A172 (cell line): Measurements from ENCODE around the gene BOD1. TPM values are rescaled to one million over a fixed set of nuclear protein-coding genes. Genes with fewer than 3 reads are reported as not detected.

Experiments used
- DNase-seq: peaks from one replicate; pipeline ENCODE4 v3.0.0-alpha.2; 2015; ENCODE audit warnings: low spot score
- total RNA-seq: library from RNA; depleted of rRNA; stranded (reverse); fragments of >200 nt; shearing (Covaris generic); gene quantifications from 2 replicates; pipeline ENCODE4 v1.2.3, GENCODE V29; 2014; rRNA removed

The BOD1 gene
- total RNA-seq: 80.6 and 83.8 TPM in 2 replicates

DNA sequence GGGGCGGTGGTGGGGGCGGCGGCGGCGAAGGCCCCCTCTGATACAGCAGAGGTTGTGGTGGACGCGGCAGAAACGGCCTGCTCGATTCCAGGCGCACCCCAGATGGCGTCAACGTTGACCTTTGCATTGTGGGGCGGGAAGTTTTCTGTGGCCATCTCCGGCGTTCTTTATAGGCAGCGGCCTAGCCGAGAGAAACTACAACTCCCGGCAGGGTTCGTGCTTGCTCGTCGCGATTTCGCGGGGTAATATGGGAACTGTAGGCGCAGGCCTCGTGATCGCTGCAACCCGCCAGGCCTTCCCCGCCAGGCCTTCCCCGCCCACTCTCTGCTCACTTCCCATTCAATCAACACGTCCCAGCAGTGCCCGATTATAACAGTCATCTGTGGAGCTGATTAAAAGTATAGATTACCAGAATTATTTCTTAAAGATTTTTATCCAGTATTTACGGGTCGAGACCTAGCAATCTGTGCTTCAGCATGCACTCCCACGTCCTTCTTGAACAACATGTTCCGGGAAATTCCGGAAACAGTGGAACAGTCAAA lies at the start of gene BOD1:
Gene BOD1 (minus strand): TSS at position 74 of the 542 bp plus-strand sequence. CDS start 214 bp downstream, outside the sequence.
- peak; percentile 98 for DNase-seq

DNA sequence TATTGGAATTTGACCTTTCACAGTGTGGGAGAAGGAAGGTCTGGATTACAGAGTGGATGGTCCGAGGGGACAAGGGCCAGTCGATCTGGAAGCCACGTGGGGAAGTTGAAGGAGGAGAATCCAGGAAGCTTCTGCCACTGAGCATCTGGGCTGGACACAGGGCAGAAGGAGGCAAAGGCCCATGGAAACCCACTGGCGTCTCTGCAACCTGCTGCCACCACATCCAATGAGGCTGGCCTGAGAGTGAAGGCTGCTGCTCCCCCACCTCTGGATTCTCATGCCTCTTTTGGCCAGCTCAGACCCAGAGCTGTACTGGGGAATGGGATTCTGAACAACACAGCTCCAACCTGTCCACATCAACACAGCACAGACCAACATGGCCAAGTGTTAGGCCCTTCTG lies 48.9 kb upstream of the BOD1 start:
- DNase-seq: no peak

DNA sequence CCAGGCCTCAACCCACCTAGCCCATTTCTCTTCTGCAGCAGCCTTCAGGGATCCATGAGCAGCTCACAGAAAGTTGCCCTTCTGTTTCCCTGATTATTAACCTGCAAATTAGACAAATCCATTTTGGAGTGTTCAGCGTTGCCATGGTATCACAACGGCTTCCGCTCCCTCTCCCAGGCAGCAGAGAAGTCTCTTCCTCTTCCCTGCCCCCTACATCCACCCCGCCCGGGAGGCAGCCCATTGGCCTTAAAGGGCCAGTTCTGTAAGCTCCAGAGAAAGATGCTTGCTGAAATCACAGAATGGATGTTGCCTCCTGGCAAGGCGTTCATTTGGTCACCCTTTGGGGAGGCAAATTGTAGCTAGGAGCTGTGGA lies 47.7 kb upstream of the BOD1 start:
- DNase-seq: no peak

DNA sequence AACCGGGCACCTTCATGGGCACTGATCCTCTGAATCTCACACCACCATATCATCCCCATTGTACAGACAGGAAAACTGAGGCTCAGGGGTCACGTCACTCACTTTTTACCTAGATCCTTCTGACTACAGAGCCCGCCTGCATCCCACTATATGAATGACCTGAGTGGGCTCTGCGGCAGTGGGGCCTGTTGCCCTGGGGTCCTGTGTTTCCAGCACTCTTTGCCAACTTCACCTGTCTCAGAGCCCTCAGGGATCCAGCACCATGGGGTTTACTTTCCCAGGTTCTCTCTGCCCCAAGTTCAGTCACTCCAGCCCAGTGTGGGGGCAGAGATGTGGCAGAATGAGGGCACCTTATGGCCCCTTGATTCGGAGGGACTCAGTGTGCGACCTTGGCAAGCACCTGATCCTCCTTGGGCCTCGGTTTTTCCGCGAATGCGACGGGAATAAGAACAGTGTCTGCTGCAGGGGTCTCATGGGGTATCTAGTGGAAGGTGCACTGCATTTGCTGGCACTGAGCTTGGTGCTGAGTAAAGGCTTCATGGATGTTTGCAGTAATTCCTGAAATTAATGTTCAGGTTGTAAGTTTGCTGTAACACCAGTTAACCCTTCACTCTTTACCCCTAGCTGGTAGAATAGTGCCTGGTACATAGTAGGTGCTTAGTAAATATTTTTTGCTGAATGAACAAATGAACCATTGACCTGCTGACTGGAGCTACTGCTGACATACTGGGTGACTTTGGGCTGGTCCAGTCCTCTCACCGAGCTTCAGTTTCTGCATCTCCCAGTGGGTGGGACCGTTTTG lies 47.1 kb upstream of the BOD1 start:
- no peak for DNase-seq

DNA sequence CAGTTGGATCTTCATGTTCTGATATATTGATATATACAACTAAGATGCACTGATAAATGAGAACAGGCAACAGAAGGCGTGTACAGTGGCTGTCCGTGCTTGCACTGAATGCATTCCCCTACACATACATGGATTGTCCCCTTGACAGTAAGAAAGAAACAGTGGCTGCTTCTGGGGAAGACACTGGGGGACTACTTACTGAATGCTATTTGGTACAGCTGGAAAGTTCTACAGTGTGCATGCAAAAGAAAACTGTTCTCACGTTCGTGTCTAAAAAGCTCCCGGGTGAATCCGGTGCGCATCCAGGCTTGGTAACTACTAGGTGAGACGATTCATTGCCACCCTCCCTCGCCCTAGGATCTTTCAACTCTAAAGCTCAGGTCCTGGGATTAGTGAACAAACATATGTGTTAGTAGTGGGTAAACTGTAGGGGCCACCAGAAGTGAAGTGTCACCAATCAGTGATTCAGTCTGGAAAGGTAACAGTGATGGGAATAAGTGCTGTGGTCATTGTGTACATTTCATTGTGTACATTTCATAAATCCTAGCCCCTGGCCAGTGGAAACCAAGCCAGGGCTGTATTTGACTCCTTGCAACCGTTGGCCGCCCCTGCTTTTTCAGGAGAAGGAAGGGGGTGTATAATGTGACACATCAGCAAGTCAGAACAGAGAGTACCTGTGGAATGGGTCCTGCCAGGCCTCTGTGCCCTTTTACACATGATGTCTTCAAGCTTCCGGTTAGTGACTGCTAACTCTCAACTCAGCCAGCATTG lies 46.3 kb upstream of the BOD1 start:
- no peak for DNase-seq

DNA sequence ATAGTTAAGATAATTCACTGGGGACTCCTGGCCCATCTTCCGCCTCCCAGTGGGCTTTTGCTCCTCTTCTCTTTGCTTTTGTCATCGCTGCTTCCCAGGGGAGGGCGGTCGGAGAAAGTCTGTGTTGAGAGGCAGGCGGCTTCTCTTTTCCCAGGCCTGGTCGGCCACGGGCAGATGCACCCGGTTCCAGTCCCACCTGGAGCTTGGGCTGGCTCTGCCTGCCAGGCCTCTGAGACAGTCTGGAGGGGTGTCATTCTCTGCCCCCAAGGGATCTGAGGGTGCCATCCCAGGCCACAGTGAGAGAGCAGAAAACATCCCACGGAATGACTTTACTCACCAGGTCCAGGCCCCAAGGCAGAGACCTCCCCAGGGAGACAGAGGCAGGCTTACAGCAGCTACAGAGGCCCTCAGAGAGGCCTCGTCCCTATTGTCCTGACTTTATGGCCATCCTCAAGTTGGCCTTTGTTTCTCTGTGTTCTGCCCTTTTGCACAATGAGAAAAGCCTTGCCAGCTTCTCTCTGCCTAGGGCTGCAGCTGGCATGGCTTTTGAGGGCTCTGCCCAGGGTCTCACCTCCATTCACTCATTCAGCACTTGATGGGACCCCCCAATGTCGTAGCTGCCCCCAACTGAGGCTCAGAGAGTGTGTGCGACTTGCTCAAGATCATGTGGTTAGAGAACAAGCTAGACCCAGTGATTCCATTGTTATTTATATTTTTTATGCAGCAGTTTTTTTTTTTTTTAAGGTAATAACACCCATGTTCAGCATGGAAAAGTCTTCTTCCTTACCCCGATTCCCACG lies 44.2 kb upstream of the BOD1 start:
- no peak for DNase-seq

DNA sequence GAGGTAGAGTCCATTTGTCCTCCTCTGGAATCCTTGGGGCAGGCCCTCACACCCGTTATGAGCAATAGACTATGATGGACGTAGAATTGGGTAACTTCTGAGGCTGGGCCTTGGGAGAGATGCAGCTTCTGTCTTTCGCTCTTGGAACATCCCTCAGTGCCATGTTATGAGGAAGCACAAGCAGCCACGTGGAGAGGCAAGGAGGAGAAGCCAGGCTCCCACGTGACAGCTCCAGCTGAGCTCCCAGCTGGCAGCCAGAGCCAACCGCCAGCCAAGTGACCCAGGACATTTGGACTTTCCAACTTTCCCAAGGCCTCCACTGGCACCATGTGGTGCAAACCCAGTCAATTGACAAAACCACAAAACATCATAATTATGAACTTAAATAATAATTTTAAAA lies 43.0 kb upstream of the BOD1 start:
- no peak for DNase-seq

DNA sequence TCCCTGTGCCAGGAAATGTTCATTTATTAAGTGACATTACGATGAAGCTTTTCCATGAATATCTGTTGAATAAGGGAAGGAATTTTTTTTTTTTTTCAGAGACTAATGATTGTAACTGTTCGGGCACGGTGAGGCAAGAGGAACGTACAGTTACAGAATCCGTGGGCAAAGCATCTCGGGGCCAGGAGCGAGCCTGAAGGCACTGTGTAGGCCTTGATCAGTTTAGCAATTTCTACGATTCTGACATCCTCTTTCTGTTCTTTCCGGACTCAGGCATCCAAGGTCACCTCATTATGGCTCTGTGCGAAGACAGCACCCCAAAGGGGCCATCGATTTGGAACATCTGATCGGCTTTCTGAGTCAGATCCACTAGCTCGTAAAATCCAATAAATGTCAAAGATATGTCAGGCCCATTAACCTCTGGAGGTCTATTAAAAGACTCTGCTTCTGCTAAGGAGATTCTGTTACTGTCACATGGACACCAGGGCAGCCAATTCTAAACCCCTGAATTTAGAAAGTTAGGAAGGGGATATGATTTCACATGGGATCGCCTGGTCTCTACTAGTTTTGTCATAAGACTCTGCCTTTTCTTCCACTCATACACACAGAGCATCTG lies 41.4 kb upstream of the BOD1 start:
- DNase-seq: no peak

DNA sequence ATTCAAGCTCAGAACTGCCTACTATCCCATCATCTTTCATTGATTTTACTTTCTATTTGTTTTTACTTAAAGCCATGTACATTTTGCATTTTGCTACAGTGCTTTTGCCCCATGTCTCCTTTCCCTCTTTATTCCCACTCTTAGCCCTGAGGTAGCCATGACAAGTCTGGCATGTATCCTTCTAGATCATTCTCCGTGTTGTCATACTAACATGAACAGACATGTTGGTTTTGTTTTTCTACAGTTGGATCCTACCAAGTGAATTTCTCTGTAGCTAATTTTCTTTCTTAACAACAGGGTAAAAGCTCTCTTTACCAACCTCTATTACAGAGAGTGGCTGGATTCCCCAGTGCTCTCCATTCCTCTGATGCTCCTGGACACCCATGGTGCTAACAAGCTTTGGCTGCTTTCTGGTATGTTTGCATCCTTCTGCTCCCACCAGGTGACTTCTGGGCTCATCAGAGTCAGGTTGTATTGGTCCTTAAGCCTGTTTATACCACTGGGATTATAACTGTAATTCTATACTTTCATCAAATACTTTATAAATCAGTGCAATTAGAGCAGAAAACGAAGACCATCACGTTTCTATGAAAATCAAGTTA lies 38.8 kb upstream of the BOD1 start:
- no peak for DNase-seq

DNA sequence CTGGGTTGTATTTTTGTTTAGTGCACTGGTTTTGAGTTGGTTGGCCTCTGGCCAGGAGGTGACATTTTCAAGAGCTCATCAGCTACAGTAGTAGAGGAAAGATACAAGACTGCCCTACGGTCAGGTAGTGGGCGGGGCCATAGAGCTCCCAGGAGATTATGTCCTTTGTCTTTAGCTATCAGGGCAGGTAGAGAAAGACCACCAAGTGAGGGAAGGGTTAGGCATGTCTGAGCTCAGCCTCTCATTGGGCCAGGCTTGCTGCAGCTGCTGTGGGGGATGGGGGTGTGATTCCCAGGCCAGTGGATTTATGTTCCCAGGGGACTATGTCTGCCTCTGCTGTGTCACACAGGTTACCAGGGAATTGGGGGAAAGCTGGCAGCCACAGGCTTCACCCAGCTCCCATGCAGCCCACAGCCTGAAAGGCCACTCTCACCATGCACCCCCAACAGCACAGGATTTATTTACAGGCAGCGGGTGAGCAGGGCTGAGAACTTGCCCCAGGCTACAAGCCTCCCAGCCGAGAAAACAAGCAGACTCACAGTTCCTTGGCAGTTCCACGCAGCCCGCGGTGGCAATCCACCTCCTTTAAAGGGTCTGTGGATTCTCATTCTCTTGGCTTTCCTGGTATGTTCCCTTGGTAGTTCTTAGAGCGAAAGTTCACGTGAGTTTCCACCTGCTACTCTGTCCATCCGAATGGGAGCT lies 37.5 kb upstream of the BOD1 start:
- DNase-seq: no peak

DNA sequence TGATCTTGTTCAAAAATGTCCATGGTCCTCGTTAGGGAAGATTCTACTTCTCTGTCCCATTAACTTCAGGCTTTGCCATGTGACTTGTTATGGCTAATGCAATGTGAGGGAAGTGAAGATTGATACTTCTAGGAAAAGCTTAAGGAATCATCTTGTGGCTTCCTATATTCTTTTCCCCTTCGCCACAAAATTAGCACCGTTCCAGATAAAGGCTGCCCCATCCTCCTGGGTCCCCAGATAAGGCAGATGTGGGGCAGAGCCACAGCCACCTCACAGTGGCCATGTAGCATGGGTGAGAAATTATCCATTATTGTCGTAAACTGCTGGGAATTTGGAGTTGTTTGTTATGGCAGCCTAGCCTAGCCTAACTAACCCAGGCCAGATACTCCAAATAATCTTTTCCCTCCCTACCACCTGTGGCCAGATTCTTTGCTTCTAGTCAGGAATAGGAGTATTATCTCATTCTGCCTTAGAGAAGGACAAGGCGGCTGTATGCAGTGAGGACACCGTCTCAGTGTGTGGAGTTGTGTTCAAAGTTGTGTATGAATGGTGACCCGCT lies 31.9 kb upstream of the BOD1 start:
- no peak for DNase-seq

DNA sequence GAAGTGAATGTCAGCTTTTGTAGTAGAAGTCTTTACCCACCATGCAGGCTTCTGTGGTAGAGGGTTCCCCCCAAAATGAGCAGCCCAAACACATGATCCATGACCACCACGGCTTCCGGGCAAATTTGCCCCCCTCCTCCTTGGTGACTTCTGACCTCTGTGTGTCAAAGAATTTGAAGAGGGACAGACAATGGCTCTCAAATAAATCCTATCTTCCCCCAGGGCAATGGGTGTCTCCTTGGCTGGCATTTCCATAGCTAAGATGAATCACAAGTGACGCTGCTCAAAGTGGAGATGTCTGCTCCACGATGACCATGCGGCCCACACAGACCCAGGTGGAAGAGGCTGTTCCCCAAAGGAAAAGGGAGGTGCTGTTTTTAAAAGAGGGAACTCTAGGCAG lies 30.2 kb upstream of the BOD1 start:
- DNase-seq: no peak

DNA sequence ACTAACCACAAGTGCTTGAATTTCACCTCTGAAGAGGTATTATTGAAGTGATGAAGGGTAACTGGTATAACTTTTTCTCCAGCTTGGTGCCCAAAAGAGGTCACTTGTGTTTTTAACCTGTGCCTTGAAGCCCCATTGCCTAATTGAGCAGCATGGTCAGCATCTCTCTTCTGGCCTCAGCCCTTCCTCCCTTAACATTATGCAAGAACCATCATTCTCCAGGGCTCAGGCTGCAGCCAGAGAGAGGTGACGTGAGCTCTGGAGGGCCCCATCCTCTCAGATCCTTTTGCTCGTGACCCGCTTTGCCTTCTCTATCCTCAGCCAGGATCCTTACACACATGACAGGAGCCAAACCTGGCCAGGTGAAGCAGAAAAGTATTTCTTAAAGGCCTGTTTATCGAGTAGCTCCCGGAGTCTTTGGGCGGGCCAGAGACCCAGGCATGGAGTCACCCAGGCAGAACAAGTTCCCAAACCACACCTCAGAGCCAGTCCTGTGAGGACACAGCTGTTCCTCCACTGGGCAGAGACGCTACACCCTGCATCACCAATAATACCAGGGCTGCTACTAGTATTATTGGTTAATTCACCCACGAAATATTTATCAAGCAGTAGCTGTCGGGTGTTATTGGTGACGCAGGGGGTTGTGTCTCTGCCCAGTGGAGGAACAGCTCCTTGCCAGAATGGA lies 29.6 kb upstream of the BOD1 start:
- no peak for DNase-seq

DNA sequence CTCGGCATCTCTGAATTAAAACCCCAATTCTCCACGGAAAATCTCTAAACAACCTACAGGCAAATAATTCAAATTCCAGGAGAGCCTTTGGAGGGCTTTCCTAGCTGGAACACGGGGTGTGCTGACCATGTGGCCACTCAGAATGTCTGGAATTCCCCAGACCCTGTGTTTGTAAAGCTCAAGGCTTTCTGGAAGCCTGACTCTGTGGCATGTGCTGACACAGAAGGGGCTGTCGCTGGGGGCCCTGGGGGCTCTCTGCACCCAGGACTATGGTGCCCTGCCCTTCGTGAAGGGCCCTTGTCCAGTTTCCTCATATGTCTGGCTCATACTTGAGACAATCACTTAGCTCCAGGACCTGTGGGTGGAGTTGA lies 29.0 kb upstream of the BOD1 start:
- DNase-seq: peak; percentile 39

DNA sequence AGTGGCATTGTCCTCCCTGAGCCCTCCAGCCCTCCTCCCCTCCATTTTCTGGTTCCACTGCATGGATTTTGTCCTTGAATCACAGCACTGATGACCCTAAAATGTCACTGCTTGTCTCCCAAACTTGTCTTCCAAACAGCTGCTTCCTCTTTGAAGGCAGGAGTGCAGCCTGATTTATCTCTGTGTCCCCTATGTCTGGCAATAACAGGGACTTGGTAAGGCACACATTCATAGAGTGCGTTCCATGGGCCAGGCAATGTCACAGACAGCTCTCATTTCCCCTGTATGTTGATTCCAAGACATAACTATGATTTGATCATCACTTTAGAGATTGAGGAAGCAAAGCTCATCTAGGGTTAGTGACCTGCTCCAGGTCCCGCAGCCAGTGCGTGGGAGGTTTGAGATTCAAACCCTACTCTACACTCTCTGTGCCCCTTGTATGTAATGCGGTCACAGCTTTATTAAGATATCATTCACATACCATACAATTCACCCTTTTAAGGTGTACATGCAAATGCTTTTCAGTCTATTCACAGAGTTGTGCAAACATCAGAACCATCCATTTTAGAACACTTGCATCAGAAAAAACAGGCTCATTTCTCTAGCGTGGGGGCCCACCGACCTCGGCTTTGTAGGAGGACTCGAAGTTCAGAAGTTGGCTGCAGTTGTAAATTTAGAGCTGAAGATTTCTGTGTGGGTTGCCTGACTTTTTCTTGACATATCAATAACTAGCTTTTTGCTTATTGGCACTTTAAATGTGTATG lies 28.4 kb upstream of the BOD1 start:
- no peak for DNase-seq

DNA sequence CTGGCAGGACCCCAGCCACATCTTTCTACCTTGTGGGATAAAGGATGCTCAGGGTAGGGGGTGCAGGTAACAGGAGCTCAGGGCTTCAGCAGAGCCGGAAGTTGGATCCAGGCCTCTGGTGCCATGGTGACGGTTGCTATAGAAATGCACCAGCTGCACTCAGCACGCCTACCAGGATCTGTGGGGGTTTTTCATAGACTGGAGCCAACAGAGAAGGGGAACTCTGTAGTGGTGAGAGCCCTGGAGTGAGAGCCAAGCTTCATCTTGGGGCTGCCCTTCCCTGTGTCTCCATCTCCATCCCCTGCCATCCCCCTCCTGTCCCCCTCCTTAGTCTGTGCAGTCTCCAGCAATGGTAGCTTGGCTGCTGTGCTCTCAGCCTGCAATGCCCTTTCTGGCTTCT lies 27.5 kb upstream of the BOD1 start:
- DNase-seq: no peak

DNA sequence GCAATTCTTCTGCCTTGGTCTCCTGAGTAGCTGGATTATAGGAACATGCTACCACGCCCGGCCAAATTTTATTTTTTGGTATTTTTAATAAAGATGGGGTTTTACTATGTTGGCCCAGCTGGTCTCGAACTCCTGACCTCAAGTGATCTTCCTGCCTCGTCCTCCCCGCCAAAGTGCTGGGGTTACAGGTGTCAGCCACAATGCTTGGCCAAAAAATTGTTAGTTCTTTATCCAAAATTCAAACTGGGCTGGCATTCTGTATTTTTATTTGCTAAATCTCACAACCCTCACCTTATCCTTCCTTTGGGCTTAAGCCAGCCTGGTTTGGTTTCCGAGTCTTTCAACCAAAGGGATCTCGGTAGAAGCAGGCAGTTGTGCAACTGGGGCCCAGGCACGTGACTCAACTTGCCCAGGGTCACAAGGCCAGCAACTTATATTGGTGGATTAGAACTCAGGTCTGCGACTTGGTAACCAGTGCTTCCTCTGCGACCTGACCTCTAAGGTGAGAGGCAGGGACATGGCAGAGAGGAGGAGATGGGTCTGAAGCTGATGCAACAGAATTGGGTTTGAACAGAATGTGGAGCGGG lies 26.5 kb upstream of the BOD1 start:
- DNase-seq: no peak

DNA sequence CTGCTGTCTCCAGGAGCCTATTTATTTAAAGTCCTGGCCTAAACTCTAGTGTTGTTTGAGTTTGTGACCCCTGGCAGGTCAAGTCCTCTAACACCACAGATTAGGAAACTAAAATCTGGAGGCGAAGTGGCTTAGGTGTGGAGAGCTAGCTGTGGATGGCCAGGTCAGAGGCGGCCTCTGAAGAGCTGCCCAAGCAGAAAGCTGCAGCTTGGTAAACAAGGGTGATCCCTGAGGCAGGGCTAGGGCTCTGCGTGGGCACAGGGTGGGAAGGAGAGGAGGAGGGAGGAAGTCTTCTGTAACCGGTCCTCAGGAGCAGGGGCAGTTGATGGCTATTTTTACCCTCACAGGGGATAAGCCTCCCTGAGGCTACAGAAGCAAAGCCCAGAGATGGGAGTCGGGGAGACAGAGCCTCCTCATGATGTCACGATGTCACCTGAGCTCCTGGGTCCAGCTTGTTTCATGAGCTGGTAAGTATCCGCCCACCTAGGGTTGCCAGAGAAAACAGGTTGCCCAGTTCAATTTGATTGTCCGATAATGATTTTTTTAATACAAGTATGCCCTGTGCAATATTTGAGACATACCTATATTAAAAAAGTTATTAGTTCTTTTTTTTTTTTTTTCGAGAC lies 25.9 kb upstream of the BOD1 start:
- DNase-seq: no peak
